Activated T-cell treated with anti-CD3 and anti-CD28 coated beads, Interleukin-2, amount 50 U/mL, for 4 hours (primary cell): ENCODE data around the gene TMEM131. TPM values are rescaled to one million over a fixed set of nuclear protein-coding genes. Genes with fewer than 3 reads are reported as not detected.
"Not testable (repeated sequence)": the region's sequence is repeated elsewhere in the genome, so short reads cannot be mapped to it uniquely, and the experiment has no call there.

Source experiments
- ATAC-seq, 2 donors: fragments of 200-7000 bp; cut with Tn5 transposase; one replicate each; pipeline ENCODE4 v1.10.0; 2021
- DNase-seq: peaks from one replicate; pipeline ENCODE4 v3.0.0-alpha.2; 2020
- H3K27me3 Mint-ChIP-seq: one replicate; pipeline ENCODE4 v1.8.0; 2021; ENCODE audit warnings: low read depth, mixed read lengths
- H3K36me3 Mint-ChIP-seq: one replicate; pipeline ENCODE4 v1.8.0; 2022; ENCODE audit warnings: mixed read lengths; ENCODE audit not compliant: insufficient read depth
- H3K4me1 Mint-ChIP-seq: one replicate; pipeline ENCODE4 v1.8.0; 2021; ENCODE audit warnings: low read depth, mixed read lengths
- H3K4me3 Mint-ChIP-seq: one replicate; pipeline ENCODE4 v1.8.0; 2021; ENCODE audit warnings: mild to moderate bottlenecking, moderate library complexity, mixed read lengths
- H3K9me3 Mint-ChIP-seq: one replicate; pipeline ENCODE4 v1.8.0; 2021; ENCODE audit warnings: mixed read lengths
- total RNA-seq, 3 donors: library from RNA; stranded (reverse); gene quantifications; one replicate each; pipeline ENCODE4 v1.2.1, GENCODE V29; 2021

Gene TMEM131
- total RNA-seq, 3 donors from 2014 or later = 23.9 to 31.6 (median 28.3) TPM

DNA sequence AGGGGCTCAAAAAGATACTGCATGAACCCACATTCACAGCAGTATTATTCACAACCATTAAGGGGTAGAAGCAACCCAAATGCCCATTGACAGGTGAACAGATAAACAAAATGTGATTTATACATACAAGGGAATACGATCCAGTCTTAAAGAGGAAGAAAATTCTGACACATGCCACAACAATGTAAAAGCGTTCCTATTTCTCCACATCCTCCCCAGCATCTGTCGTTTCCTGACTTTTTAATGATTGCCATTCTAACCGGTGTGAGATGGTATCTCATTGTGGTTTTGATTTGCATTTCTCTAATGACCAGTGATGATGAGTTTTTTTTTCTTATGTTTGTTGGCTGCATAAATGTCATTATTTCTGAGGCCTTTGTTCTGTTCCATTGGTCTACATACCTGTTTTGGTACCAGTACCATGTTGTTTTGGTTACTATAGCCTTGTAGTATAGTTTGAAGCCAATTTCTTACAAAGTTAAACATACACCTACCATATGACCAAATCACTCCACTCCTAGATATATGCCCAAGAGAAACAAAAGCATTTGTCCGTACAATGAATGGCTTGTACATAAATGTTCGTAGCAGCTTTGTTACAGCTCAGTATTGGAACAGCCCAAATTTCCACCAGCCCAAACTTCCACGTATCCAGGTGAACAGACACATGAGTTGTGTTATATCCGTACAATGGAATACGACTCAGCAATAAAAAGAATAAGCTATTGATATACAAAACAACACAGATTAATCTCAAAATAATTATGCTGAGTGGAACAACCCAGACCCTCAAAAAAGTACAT is 85.1 kb downstream of the TMEM131 start:
- no peak overlapping the region for H3K4me3 Mint-ChIP-seq
- H3K36me3 Mint-ChIP-seq = peaks cover 37% of the 10 kb centered on the region
- DNase-seq = no peak
- no peaks in the 10 kb centered on the region for H3K9me3 Mint-ChIP-seq
- no peaks in the 10 kb centered on the region for H3K27me3 Mint-ChIP-seq
- ATAC-seq = no peak
- peaks cover 46% of the 10 kb centered on the region for H3K4me1 Mint-ChIP-seq

DNA sequence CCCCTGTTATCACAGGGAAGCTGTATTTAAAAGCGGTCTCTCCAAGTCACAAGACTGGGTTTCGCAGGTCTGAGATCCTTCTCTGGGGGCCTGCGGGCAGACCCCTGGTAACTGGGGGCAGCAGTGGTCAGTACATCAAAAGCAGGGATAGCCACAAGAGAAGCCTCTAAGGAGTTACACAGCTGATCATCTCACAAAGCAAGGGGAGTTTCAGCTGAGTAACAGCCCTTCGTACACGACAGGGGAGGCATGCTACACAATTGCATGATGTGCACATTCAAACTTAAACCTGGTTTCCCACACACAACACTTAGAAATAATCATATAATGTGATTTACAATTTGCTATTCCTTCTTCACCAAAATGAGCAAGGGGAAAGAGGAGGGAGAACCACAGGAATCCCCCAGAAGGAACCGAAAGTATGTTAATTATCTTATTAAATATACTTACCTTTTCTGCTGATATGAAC is 87.5 kb downstream of the TMEM131 start:
- H3K9me3 Mint-ChIP-seq = no peaks in the 10 kb centered on the region
- no peaks in the 10 kb centered on the region for H3K27me3 Mint-ChIP-seq
- DNase-seq (no peak), ATAC-seq (no peak)
- peaks cover 30% of the 10 kb centered on the region for H3K4me1 Mint-ChIP-seq
- H3K36me3 Mint-ChIP-seq = peaks cover 49% of the 10 kb centered on the region
- no peak overlapping the region for H3K4me3 Mint-ChIP-seq

DNA sequence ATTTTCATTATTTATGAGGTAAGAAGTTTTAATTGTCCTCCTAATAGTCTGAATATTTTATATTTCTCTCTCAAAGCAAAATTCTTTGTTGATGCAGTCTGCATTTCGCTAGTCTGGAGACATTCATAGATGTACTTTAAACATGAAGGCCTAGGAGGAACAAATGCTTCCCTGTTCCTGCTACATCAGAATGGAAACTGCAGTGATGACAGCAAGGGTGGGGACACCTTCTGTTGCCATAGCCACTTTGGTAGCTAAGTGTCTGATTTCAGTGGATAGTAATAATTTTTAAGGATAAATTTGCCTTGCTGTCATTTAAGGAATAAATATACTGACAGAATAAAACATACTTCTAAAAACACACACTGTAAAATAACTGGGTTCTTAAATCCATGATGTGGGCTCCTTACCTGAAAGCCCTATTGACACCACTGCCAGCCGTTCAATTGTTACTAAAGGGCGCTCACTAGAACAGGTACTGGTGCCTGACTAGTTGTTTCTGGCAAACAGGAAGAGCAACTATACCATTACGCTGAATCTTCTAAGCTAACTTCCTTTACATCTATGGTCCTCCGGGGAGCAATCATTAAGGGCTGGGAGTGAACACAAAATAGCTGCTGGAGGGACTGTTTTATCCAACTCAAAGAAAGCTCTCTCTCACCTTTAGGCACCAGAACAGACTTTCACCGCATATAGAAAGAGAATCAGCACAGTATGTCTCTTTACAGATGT is 88.2 kb downstream of the TMEM131 start:
- Mint-ChIP-seq H3K36me3 (peaks cover 56% of the 10 kb centered on the region), H3K9me3 (no peaks in the 10 kb centered on the region), H3K4me1 (peaks cover 26% of the 10 kb centered on the region), H3K27me3 (no peaks in the 10 kb centered on the region), H3K4me3 (no peak overlapping the region)
- DNase-seq = no peak
- no peak for ATAC-seq

DNA sequence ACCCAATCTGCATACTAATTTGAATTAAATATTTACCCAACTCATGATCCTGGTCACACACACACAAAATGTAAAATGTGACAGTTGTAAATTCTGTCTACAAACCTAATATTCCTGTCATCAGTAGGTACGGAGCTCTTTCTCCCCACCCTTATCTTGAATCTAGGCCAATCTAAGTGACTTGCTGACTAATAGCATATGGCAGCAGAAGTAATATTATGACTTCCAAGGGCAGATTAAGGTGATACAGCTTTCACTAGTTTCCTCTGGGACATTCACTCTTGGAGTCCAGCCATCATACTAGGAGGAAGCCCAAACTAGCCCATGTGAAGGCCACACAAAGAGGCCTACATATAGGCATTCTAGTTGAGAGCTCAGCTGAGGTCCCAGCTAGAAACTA is 89.4 kb downstream of the TMEM131 start:
- Mint-ChIP-seq H3K36me3 (peaks cover 63% of the 10 kb centered on the region), H3K4me3 (no peak overlapping the region), H3K27me3 (no peaks in the 10 kb centered on the region), H3K9me3 (no peaks in the 10 kb centered on the region), H3K4me1 (peaks cover 19% of the 10 kb centered on the region)
- DNase-seq (no peak), ATAC-seq (no peak)

DNA sequence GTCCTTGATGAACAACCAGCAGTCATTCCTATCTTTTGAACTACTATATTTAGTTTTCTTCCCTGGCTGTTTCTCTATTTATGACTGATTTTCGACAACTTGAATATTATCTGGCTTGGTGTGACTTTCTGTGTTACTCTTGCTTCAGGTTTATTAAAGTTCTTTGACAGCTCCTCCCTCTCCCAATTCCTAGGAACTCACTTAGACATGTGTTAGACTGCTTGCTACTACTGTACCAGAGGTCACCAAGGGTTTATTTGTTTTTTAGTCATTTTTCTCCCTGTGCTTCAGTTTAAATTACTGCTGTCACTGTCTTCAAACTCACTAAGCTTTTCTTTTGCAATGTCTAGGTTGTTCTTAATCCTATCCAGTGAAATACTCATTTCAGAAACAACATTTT is 90.5 kb downstream of the TMEM131 start:
- H3K4me1 Mint-ChIP-seq = peaks cover 10% of the 10 kb centered on the region
- H3K9me3 Mint-ChIP-seq = no peaks in the 10 kb centered on the region
- H3K27me3 Mint-ChIP-seq = no peaks in the 10 kb centered on the region
- no peak overlapping the region for H3K4me3 Mint-ChIP-seq
- ATAC-seq (no peak), DNase-seq (no peak)
- H3K36me3 Mint-ChIP-seq = peaks cover 62% of the 10 kb centered on the region

DNA sequence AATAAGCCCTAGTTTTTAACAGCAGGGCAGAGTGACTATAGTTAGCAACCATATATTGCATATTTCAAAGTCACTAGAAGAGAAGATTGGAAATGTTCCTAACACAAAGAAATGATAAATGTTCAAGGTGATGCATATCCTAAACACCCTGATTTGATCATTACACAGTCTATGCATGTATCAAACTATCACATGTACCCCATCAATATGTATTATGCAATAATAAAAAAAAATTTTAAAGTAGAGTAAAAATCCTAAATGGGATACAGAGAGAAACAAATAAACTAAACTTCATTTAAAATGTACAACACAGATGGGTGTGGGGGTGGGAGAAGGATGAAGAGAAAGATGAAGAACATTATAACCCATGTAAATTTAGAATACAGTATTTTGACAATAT is 93.9 kb downstream of the TMEM131 start:
- Mint-ChIP-seq H3K27me3 (no peaks in the 10 kb centered on the region), H3K4me3 (no peak overlapping the region), H3K36me3 (peaks cover 58% of the 10 kb centered on the region), H3K4me1 (peaks cover 6% of the 10 kb centered on the region), H3K9me3 (no peaks in the 10 kb centered on the region)
- no peak for ATAC-seq
- no peak for DNase-seq

DNA sequence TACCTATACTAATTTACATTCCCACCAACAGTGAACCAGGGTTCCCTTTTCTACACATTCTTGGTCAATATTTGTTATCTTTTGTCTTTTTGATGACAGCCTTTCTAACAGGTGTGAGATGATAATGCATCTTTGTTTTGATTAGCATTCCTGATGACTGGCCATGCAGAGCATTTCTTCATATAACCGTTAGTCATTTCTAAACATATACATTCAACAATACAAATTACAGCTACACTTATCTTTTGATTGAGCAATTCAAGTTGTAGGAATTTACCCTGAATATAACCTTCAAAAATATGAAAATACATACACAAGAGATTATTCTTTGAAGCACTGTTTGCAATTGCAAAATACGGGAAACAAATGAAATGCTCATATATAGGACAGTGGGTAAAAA is 94.9 kb downstream of the TMEM131 start:
- Mint-ChIP-seq H3K9me3 (no peaks in the 10 kb centered on the region), H3K36me3 (peaks cover 59% of the 10 kb centered on the region), H3K4me3 (no peak overlapping the region), H3K4me1 (peaks cover 6% of the 10 kb centered on the region), H3K27me3 (no peaks in the 10 kb centered on the region)
- DNase-seq (no peak), ATAC-seq (no peak)

DNA sequence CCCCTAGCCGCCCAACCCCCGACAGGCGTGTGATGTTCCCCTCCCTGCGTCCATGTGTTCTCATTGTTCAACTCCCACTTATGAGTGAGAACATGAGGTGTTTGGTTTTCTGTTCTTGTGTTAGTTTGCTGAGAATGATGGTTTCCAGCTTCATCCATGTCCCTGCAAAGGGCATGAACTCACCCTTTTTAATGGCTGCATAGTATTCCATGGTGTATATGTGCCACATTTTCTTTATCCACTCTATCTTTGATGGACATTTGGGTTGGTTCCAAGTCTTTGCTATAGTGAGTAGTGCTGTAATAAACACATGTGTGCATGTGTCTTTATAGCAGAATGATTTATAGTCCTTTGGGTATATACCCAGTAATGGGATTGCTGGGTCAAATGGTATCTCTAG is 102.7 kb downstream of the TMEM131 start:
- H3K4me3 Mint-ChIP-seq, DNase-seq, ATAC-seq, H3K9me3 Mint-ChIP-seq, H3K4me1 Mint-ChIP-seq, H3K27me3 Mint-ChIP-seq: not testable (repeated sequence)
- H3K36me3 Mint-ChIP-seq = peaks cover 37% of the 10 kb centered on the region

DNA sequence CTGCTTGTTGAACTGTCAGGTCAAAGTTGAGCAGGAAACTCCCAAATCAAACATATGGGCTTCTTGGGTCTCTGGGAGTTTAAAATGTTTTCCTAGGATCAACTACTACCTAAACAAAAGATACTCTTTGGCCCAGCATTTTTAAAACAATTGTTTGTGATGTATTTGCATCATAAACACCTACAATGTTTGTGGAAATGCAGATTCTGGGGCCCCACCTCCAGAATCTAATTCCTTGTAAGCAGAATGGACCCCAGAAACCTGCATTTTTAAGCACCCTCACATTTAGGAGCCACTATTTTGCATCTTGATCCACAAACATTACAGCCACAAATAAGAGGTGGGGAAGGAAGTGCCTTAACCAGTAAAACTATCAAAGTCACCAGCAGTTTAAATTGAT is 104.1 kb downstream of the TMEM131 start:
- H3K36me3 Mint-ChIP-seq = peaks cover 41% of the 10 kb centered on the region
- DNase-seq (no peak), ATAC-seq (no peak)
- no peak overlapping the region for H3K4me3 Mint-ChIP-seq
- peaks cover 9% of the 10 kb centered on the region for H3K9me3 Mint-ChIP-seq
- H3K4me1 Mint-ChIP-seq = no peaks in the 10 kb centered on the region
- no peaks in the 10 kb centered on the region for H3K27me3 Mint-ChIP-seq

DNA sequence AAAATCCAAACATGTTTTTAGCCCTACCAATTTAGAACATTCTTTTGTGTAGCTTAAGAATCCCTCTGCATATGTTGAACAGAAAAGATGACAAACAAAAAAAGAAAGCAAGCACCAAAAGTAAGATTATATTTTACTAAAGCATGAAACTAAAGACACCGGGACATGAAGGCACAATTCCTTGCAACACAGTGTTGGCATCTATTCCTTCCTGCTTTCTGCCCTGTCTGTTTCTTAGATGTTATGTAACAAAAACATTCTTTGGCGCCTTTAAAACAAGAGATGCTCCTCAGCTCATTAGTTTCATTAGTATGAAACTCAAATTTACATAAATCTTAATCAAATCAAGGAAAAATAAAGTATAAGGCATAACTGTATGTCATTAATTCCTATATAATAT is 106.6 kb downstream of the TMEM131 start:
- Mint-ChIP-seq H3K4me3 (no peak overlapping the region), H3K36me3 (peaks cover 51% of the 10 kb centered on the region), H3K4me1 (no peaks in the 10 kb centered on the region), H3K9me3 (peaks cover 14% of the 10 kb centered on the region), H3K27me3 (no peaks in the 10 kb centered on the region)
- DNase-seq = no peak
- ATAC-seq = no peak

DNA sequence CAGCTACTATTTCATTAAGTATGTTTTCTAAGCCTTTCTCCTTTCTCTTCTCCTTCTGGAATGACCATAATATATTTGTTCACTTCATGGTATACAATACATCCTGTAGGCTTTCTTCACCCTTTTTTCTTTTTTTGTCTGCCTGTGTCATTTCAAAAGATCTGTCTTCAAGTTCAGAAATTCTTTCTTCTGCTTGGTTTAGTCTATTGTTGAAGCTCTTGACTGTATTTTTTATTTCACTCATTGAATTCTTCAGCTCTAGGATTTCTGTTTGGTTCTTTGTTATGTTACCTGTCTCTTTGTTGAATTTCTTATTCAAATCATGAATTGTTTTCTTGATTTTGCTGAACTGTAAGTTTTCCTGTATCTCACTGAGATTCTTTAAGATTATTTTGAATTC is 109.9 kb downstream of the TMEM131 start:
- Mint-ChIP-seq H3K9me3 (peaks cover 14% of the 10 kb centered on the region), H3K4me3 (no peak overlapping the region), H3K36me3 (peaks cover 50% of the 10 kb centered on the region), H3K4me1 (no peaks in the 10 kb centered on the region), H3K27me3 (no peaks in the 10 kb centered on the region)
- no peak for DNase-seq
- ATAC-seq = no peak

DNA sequence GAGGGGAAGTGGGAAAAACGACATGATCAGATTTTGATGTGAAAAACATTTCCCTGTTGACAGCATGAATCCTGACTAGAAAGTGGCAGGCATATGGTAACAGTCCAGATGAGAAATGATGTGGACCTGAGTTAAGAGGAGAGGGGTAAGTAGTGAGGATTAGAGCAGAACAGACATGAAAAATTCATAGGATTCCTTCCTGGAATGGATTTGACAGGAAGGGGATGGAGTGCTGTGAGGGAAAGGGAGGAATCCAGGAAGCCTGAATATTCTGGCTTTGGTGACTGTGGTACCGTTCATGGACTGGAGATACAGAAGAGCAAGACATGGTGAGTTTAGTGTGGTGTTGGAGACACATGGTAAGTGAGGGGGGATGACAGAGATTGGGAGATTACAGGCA is 115.4 kb downstream of the TMEM131 start:
- Mint-ChIP-seq H3K27me3 (no peaks in the 10 kb centered on the region), H3K4me3 (no peak overlapping the region), H3K9me3 (peaks cover 13% of the 10 kb centered on the region), H3K4me1 (peaks cover 20% of the 10 kb centered on the region), H3K36me3 (peaks cover 32% of the 10 kb centered on the region)
- no peak for DNase-seq
- no peak for ATAC-seq

DNA sequence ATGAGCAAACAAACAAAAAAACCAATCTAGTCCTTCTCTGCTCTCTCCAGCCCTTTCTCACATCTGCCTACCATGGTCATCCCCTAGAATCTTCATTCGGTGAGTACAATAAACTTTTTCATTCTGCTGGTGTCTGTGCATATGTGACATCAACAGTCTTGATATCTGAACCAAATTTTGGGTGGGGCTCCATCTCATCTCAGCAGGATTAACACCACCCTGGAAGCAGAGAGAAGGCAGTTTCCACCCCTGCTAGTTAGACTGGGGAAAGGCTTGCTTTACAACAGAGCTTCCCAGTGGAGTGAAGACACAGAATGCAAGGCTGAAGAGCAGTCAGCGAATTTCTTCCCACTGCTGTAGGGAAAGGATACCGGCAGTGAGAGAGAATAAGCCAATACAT is 116.9 kb downstream of the TMEM131 start:
- Mint-ChIP-seq H3K4me1 (peaks cover 30% of the 10 kb centered on the region), H3K4me3 (no peak overlapping the region), H3K27me3 (no peaks in the 10 kb centered on the region), H3K36me3 (peaks cover 34% of the 10 kb centered on the region), H3K9me3 (peaks cover 15% of the 10 kb centered on the region)
- no peak for DNase-seq
- ATAC-seq = no peak

DNA sequence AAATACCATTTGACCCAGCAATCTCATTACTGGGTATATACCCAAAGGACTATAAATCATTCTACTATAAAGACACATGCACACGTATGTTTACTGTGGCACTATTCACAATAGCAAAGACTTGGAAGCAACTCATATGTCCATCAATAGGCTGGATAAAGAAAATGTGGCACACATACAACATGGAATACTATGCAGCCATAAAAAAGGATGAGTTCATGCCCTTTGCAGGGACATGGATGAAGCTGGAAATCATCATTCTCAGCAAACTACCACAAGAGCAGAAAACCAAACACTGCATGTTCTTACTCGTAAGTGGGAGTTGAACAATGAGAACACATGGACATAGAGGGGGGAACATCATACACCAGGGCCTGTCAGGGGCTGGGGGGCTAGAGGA is 117.4 kb downstream of the TMEM131 start:
- Mint-ChIP-seq H3K4me1 (peaks cover 32% of the 10 kb centered on the region), H3K36me3 (peaks cover 37% of the 10 kb centered on the region), H3K9me3 (peaks cover 15% of the 10 kb centered on the region)
- not testable (repeated sequence) for H3K27me3 Mint-ChIP-seq, ATAC-seq, DNase-seq, H3K4me3 Mint-ChIP-seq
